B cell (primary cell): ENCODE data around the gene ADAMTS13. TPM values are rescaled to one million over a fixed set of nuclear protein-coding genes. Genes with fewer than 3 reads are reported as not detected.

Experiments used
- ATAC-seq: fragments of 200-7000 bp; cut with Tn5 transposase; one replicate; pipeline ENCODE4 v1.10.0; 2021; ENCODE audit warnings: low read depth, mild to moderate bottlenecking, moderate number of reproducible peaks, moderate library complexity
- CTCF ChIA-PET: fragments of 350-600 bp; sonication (Branson Sonifier 250); formaldehyde crosslinking; loops from one replicate; lab custom pipeline; 2021; ENCODE audit warnings: antibody characterized with exemption, inconsistent platforms; lab: Charles Lee
- POLR2A ChIA-PET: fragments of 350-600 bp; sonication (Branson Sonifier 250); formaldehyde crosslinking; loops from one replicate; lab custom pipeline; 2021; ENCODE audit warnings: antibody characterized with exemption; lab: Charles Lee
- DNase-seq: peaks from one replicate; pipeline ENCODE4 v3.0.0; 2013
- H2AFZ ChIP-seq: 2 replicates; pipeline ENCODE4 v1.6.1; 2012; ENCODE audit warnings: mild to moderate bottlenecking, low read depth, low read length; ENCODE audit not compliant: insufficient read depth, poor library complexity, severe bottlenecking
- H3K27ac ChIP-seq, 2 donors: 1 replicate in 1 of 2; 2 replicates in 1 of 2; pipeline ENCODE4 v1.5.1; 2012 to 2013; ENCODE audit warnings: low read length in 2 of 2, mild to moderate bottlenecking in 2 of 2, moderate library complexity in 1 of 2
- H3K27me3 ChIP-seq, 4 experiments: fragments of 200-600 bp in 1 of 4; sonication (generic) in 1 of 4; replicated peaks in 1 of 4; 1 replicate in 2 of 4; 2 replicates in 2 of 4; pipeline versions ENCODE4 v1.6.1 to v1.7.0; 2013 to 2016; ENCODE audit warnings: low read length in 3 of 4, mild to moderate bottlenecking in 2 of 4, mixed read lengths in 1 of 4, moderate library complexity in 1 of 4; ENCODE audit not compliant: insufficient read depth in 4 of 4, control insufficient read depth in 3 of 4; ENCODE audit errors: control extremely low read depth in 1 of 4
- H3K36me3 ChIP-seq, 2 experiments: replicated peaks in 1 of 2; 1 replicate in 1 of 2; 2 replicates in 1 of 2; pipeline versions ENCODE4 v1.6.1 to v1.7.1; 2013; ENCODE audit warnings: low read length in 1 of 2; ENCODE audit not compliant: insufficient read depth in 2 of 2, control insufficient read depth in 1 of 2; ENCODE audit errors: control extremely low read depth in 1 of 2, extremely low read depth in 1 of 2
- H3K4me1 ChIP-seq, 2 donors: fragments of 200-600 bp in 1 of 2; sonication (generic) in 1 of 2; 1 replicate in 1 of 2; 2 replicates in 1 of 2; pipeline versions ENCODE4 v1.5.1 to v1.6.1; 2013 to 2017; ENCODE audit warnings: low read length in 2 of 2; ENCODE audit not compliant: control insufficient read depth in 2 of 2, insufficient read depth in 2 of 2
- H3K4me2 ChIP-seq: replicated peaks from 2 replicates; pipeline ENCODE3; 2012; ENCODE audit warnings: mild to moderate bottlenecking, low read depth, low read length; ENCODE audit not compliant: poor library complexity, severe bottlenecking
- H3K4me3 ChIP-seq, 5 experiments: fragments of 200-600 bp in 1 of 5; sonication (generic) in 1 of 5; 1 replicate in 3 of 5; 2 replicates in 2 of 5; pipeline versions ENCODE4 v1.5.1 to v1.7.0; 2011 to 2016; ENCODE audit warnings: low read length in 4 of 5, mild to moderate bottlenecking in 4 of 5, low read depth in 2 of 5, control low read depth in 1 of 5, moderate library complexity in 1 of 5; ENCODE audit not compliant: insufficient read depth in 1 of 5; ENCODE audit errors: control extremely low read depth in 1 of 5, extremely low read depth in 1 of 5
- H3K79me2 ChIP-seq: fragments of 200-600 bp; sonication (generic); one replicate; pipeline ENCODE4 v1.6.0; 2016; ENCODE audit warnings: low read length; ENCODE audit not compliant: control insufficient read depth, insufficient read depth
- H3K9ac ChIP-seq: fragments of 200-600 bp; sonication (generic); 2 replicates; pipeline ENCODE4 v1.6.1; 2017; ENCODE audit warnings: mild to moderate bottlenecking, low read length, moderate library complexity
- H3K9me3 ChIP-seq, 3 donors: one replicate each; pipeline versions ENCODE4 v1.6.1 to v1.7.1; 2013; ENCODE audit warnings: low read length in 2 of 3; ENCODE audit not compliant: control insufficient read depth in 2 of 3, insufficient read depth in 1 of 3; ENCODE audit errors: control extremely low read depth in 1 of 3
- H4K20me1 ChIP-seq: 2 replicates; pipeline ENCODE4 v1.6.0; 2012; ENCODE audit warnings: mild to moderate bottlenecking, low read length; ENCODE audit not compliant: insufficient read depth, control insufficient read depth, poor library complexity, severe bottlenecking
- H3K27ac Mint-ChIP-seq: one replicate; pipeline ENCODE4 v1.8.0; 2021; ENCODE audit warnings: mixed read lengths
- H3K27me3 Mint-ChIP-seq: one replicate; pipeline ENCODE4 v1.8.0; 2021; ENCODE audit warnings: mixed read lengths
- H3K4me1 Mint-ChIP-seq: one replicate; pipeline ENCODE4 v1.8.0; 2021; ENCODE audit warnings: mixed read lengths
- H3K4me3 Mint-ChIP-seq: one replicate; pipeline ENCODE4 v1.8.0; 2021; ENCODE audit warnings: mixed read lengths
- H3K9me3 Mint-ChIP-seq: one replicate; pipeline ENCODE4 v1.8.0; 2022; ENCODE audit warnings: mixed read lengths; ENCODE audit not compliant: insufficient read depth
- EZH2 ChIP-seq: IDR thresholded peaks from 2 replicates; pipeline ENCODE4 v1.6.1; 2012; ENCODE audit warnings: borderline replicate concordance, low read depth, mild to moderate bottlenecking, moderate library complexity, low read length; ENCODE audit not compliant: insufficient read depth, poor library complexity, severe bottlenecking
- WGBS: methylation state at CpG from one replicate; pipeline ENCODE4 v1.1.5; 2013; ENCODE audit warnings: missing lambda C conversion rate; ENCODE audit not compliant: insufficient coverage; 5-methylcytosine and 5-hydroxymethylcytosine counted together
- intact Hi-C: fragments of 100-400 bp; cut with micrococcal nuclease; formaldehyde crosslinking; loops from one replicate; pipeline ENCODE4 v1.10.0; 2022
- polyA plus RNA-seq: library from polyadenylated mRNA; depleted of rRNA; stranded (reverse); fragments of >200 nt; gene quantifications from 2 replicates; pipeline ENCODE4 v1.2.3, GENCODE V29; 2012
- total RNA-seq, 2 donors: library from RNA; stranded (reverse); fragments of 120-200 nt in 1 of 2; gene quantifications; 1 replicate in 1 of 2; 2 replicates in 1 of 2; pipeline versions ENCODE4 v1.2.3 to v1.2.4, GENCODE V29; 2013 to 2022
- TF ChIP-seq, protein P1 (sequence below): fragments of 200-600 bp; IDR thresholded peaks from one replicate; pipeline ENCODE4 v1.8.0; 2022; ENCODE audit warnings: antibody characterized with exemption, mild to moderate bottlenecking

ADAMTS13 gene
- total and polyA plus RNA-seq, 2 donors (not counting 1 experiment from before 2014, with no cell fraction given): 2.5 to 5.7 TPM

GRCh38 chr9:133455936-133456335 is 33.8 kb downstream of the ADAMTS13 start:
- 96% methylated on average over 11 of the region's 11 CpGs for WGBS
- H3K9ac ChIP-seq: no peak overlapping the region

GRCh38 chr9:133456409-133456808 is 34.2 kb downstream of the ADAMTS13 start:
- H3K9ac ChIP-seq: no peak overlapping the region
- no peak overlapping the region for H3K4me2 ChIP-seq
- no peak overlapping the region for H3K4me3 ChIP-seq
- Mint-ChIP-seq H3K4me3 (no peak overlapping the region), H3K27me3 (no peaks in the 10 kb centered on the region), H3K9me3 (no peaks in the 10 kb centered on the region), H3K27ac (no peak overlapping the region), H3K4me1 (peaks cover 19% of the 10 kb centered on the region)
- POLR2A ChIA-PET: no interaction called here
- no peaks in the 10 kb centered on the region for H3K79me2 ChIP-seq
- H3K36me3 ChIP-seq: no peaks in the 10 kb centered on the region
- peaks cover 13 to 18% of the 10 kb centered on the region in 2 donors for H3K4me1 ChIP-seq
- no peaks in the 10 kb centered on the region for H3K9me3 ChIP-seq
- no peak overlapping the region for H3K27ac ChIP-seq
- no peaks in the 10 kb centered on the region for H4K20me1 ChIP-seq
- CTCF ChIA-PET: no interaction called here
- 85% methylated on average over 9 of the region's 9 CpGs for WGBS
- no peak overlapping the region for H2AFZ ChIP-seq
- no peak for DNase-seq
- no peak for ATAC-seq
- H3K27me3 ChIP-seq: no peaks in the 10 kb centered on the region
- TF ChIP-seq EZH2: no peak
- TF ChIP-seq, protein P1, sequence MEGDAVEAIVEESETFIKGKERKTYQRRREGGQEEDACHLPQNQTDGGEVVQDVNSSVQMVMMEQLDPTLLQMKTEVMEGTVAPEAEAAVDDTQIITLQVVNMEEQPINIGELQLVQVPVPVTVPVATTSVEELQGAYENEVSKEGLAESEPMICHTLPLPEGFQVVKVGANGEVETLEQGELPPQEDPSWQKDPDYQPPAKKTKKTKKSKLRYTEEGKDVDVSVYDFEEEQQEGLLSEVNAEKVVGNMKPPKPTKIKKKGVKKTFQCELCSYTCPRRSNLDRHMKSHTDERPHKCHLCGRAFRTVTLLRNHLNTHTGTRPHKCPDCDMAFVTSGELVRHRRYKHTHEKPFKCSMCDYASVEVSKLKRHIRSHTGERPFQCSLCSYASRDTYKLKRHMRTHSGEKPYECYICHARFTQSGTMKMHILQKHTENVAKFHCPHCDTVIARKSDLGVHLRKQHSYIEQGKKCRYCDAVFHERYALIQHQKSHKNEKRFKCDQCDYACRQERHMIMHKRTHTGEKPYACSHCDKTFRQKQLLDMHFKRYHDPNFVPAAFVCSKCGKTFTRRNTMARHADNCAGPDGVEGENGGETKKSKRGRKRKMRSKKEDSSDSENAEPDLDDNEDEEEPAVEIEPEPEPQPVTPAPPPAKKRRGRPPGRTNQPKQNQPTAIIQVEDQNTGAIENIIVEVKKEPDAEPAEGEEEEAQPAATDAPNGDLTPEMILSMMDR: no peak
- intact Hi-C loops: no loop called here

More at GRCh38 chr9:133455936-133456335, 33.8 kb downstream of the ADAMTS13 start:
- no peaks in the 10 kb centered on the region for H4K20me1 ChIP-seq
- Mint-ChIP-seq H3K27me3 (no peaks in the 10 kb centered on the region), H3K27ac (no peak overlapping the region), H3K4me3 (no peak overlapping the region), H3K4me1 (peaks cover 14% of the 10 kb centered on the region), H3K9me3 (no peaks in the 10 kb centered on the region)
- H3K9me3 ChIP-seq: no peaks in the 10 kb centered on the region
- TF ChIP-seq, protein P1: no peak
- no peak for TF ChIP-seq EZH2
- ChIA-PET POLR2A (no interaction called here), CTCF (no interaction called here)
- H2AFZ ChIP-seq: no peak overlapping the region
- peaks cover 10 to 13% of the 10 kb centered on the region in 2 donors for H3K4me1 ChIP-seq
- DNase-seq (no peak), ATAC-seq (no peak)
- no peaks in the 10 kb centered on the region for H3K36me3 ChIP-seq
- intact Hi-C loops: no loop called here
- no peaks in the 10 kb centered on the region for H3K79me2 ChIP-seq
- H3K4me2 ChIP-seq: no peak overlapping the region
- H3K27me3 ChIP-seq: no peaks in the 10 kb centered on the region
- H3K4me3 ChIP-seq: no peak overlapping the region
- H3K27ac ChIP-seq: no peak overlapping the region
